ENCODE results near the gene TCP11L1.

The TCP11L1 gene

GRCh38 chr11:33017478-33017877 is 21.9 kb upstream of the TCP11L1 start:
- DNase-seq (ENCODE audit: low spot score), result no peak
- H3K27ac ChIP-seq, result no peak overlapping the region
- ChIA-PET POLR2A (ENCODE audit: low non-redundant PET) (no interaction called here), CTCF (interaction anchor here (0.8 kb wide), 1 partner anchor 48 kb away, joined by 5 read pairs; no protein-coding TSS in a partner anchor)
- TF ChIP-seq CTCF (conservative IDR thresholded peaks at IDR 0.05; ENCODE audit: low read depth), result no peak

GRCh38 chr11:33017965-33018364 is 21.4 kb upstream of the TCP11L1 start:
- POLR2A ChIA-PET (ENCODE audit: low non-redundant PET), result no interaction called here
- H3K27ac ChIP-seq, result no peak overlapping the region
- CTCF ChIA-PET, result interaction anchor here (0.8 kb wide), 1 partner anchor 48 kb away, joined by 5 read pairs; no protein-coding TSS in a partner anchor

GRCh38 chr11:33018840-33019239 is 20.5 kb upstream of the TCP11L1 start:
- no peak for TF ChIP-seq CTCF (conservative IDR thresholded peaks at IDR 0.05; ENCODE audit: low read depth)
- no peak overlapping the region for H3K27ac ChIP-seq
- no peak for DNase-seq (ENCODE audit: low spot score)
- POLR2A ChIA-PET (ENCODE audit: low non-redundant PET), result no interaction called here
- CTCF ChIA-PET, result no interaction called here

More at GRCh38 chr11:33017965-33018364, 21.4 kb upstream of the TCP11L1 start:
- no peak for TF ChIP-seq CTCF (conservative IDR thresholded peaks at IDR 0.05; ENCODE audit: low read depth)
- no peak for DNase-seq (ENCODE audit: low spot score)

GRCh38 chr11:33021501-33021900 is 17.9 kb upstream of the TCP11L1 start:
- no peak for DNase-seq (ENCODE audit: low spot score)
- no peak for TF ChIP-seq CTCF (conservative IDR thresholded peaks at IDR 0.05; ENCODE audit: low read depth)
- ChIA-PET CTCF (interaction anchor here (0.6 to 0.8 kb wide), 2 partner anchors 65 to 1258 kb away, joined by 3 to 7 read pairs; no protein-coding TSS in a partner anchor), POLR2A (ENCODE audit: low non-redundant PET) (no interaction called here)
- no peak overlapping the region for H3K27ac ChIP-seq

- CTCF ChIA-PET, result interaction anchor here (0.8 kb wide), 1 partner anchor 1258 kb away, joined by 3 read pairs; no protein-coding TSS in a partner anchor
- no peak for TF ChIP-seq CTCF (conservative IDR thresholded peaks at IDR 0.05; ENCODE audit: low read depth)
- DNase-seq (ENCODE audit: low spot score), result no peak
- POLR2A ChIA-PET (ENCODE audit: low non-redundant PET), result no interaction called here
- no peak overlapping the region for H3K27ac ChIP-seq
Measured at GRCh38 chr11:33021937-33022336, 17.4 kb upstream of the TCP11L1 start.

GRCh38 chr11:33025339-33025722 is 14.0 kb upstream of the TCP11L1 start:
- no peak for DNase-seq (ENCODE audit: low spot score)
- TF ChIP-seq CTCF (conservative IDR thresholded peaks at IDR 0.05; ENCODE audit: low read depth), result no peak
- POLR2A ChIA-PET (ENCODE audit: low non-redundant PET), result no interaction called here
- no peak overlapping the region for H3K27ac ChIP-seq
- CTCF ChIA-PET, result interaction anchor here (1.5 kb wide), 1 partner anchor 10 kb away, joined by 4 read pairs; no protein-coding TSS in a partner anchor
